Fibroblast of lung (primary cell): ENCODE measurements around the gene JUND. TPM values are rescaled to one million over a fixed set of nuclear protein-coding genes. Genes with fewer than 3 reads are reported as not detected.
A peak's percentile ranks its signal among the peaks of the same experiment; 100 is the strongest.

Experiments used
- DNase-seq, 2 donors: peaks; one replicate each; pipeline versions ENCODE4 v3.0.0 to v3.0.0-alpha.2; 2010; ENCODE audit warnings: low read depth in 2 of 2
- H2AFZ ChIP-seq: 2 replicates; pipeline ENCODE4 v1.5.1; 2012; ENCODE audit warnings: low read length, control low read depth, inconsistent platforms
- H3K27ac ChIP-seq: 2 replicates; pipeline ENCODE4 v1.5.1; 2011; ENCODE audit warnings: low read length, control low read depth; ENCODE audit not compliant: insufficient read depth
- H3K27me3 ChIP-seq: 2 replicates; pipeline ENCODE4 v1.5.1; 2011; ENCODE audit warnings: mild to moderate bottlenecking, low read length; ENCODE audit not compliant: control insufficient read depth, insufficient read depth
- H3K36me3 ChIP-seq: 2 replicates; pipeline ENCODE4 v1.5.1; 2011; ENCODE audit warnings: low read length; ENCODE audit not compliant: control insufficient read depth, insufficient read depth
- H3K4me1 ChIP-seq: 2 replicates; pipeline ENCODE4 v1.5.1; 2011; ENCODE audit warnings: low read length; ENCODE audit not compliant: control insufficient read depth, insufficient read depth; ENCODE audit errors: extremely low read depth
- H3K4me2 ChIP-seq: 2 replicates; pipeline ENCODE4 v1.5.1; 2011; ENCODE audit warnings: low read length, control low read depth; ENCODE audit not compliant: insufficient read depth; ENCODE audit errors: extremely low read depth
- H3K4me3 ChIP-seq, 4 experiments: fragments of 200-600 bp in 1 of 4; sonication (generic) in 1 of 4; replicated peaks in 1 of 4; 2 replicates each; pipeline ENCODE4 v1.5.1; 2011 to 2016; ENCODE audit warnings: low read length in 4 of 4, low read depth in 3 of 4, mild to moderate bottlenecking in 3 of 4, control low read depth in 2 of 4, inconsistent platforms in 1 of 4, mixed read lengths in 1 of 4; ENCODE audit not compliant: insufficient read depth in 1 of 4; ENCODE audit errors: control extremely low read depth in 1 of 4
- H3K79me2 ChIP-seq: 2 replicates; pipeline ENCODE4 v1.5.1; 2012; ENCODE audit warnings: mild to moderate bottlenecking, low read length, inconsistent platforms; ENCODE audit not compliant: control insufficient read depth, insufficient read depth
- H3K9ac ChIP-seq: 2 replicates; pipeline ENCODE4 v1.5.1; 2011; ENCODE audit warnings: mild to moderate bottlenecking, low read length, control low read depth; ENCODE audit not compliant: insufficient read depth
- H3K9me3 ChIP-seq: 2 replicates; pipeline ENCODE4 v1.5.1; 2012; ENCODE audit warnings: low read depth, low read length; ENCODE audit not compliant: control insufficient read depth, insufficient read depth
- H4K20me1 ChIP-seq: 2 replicates; pipeline ENCODE4 v1.5.1; 2011; ENCODE audit warnings: low read length; ENCODE audit not compliant: control insufficient read depth, insufficient read depth; ENCODE audit errors: extremely low read depth
- EZH2 ChIP-seq: IDR thresholded peaks from 2 replicates; pipeline ENCODE4 v1.5.1; 2012; ENCODE audit warnings: low read length, control low read depth, mild to moderate bottlenecking; ENCODE audit errors: missing control alignments
- polyA plus RNA-seq, 2 donors: library from polyadenylated mRNA; depleted of rRNA in 1 of 2; stranded (reverse) in 1 of 2; unstranded in 1 of 2; fragments of >200 nt; gene quantifications; 2 replicates each; pipeline ENCODE4 v1.2.1, GENCODE V29; 2011 to 2012; ENCODE audit warnings: missing spikeins in 1 of 2
- total RNA-seq: library from RNA; depleted of rRNA; stranded (reverse); fragments of >200 nt; gene quantifications from 2 replicates; pipeline ENCODE4 v1.2.1, GENCODE V29; 2014
- TF ChIP-seq, protein P1 (sequence below), 2 donors: IDR thresholded peaks in 1 of 2; conservative IDR thresholded peaks in 1 of 2; 1 replicate in 1 of 2; 2 replicates in 1 of 2; pipeline ENCODE4 v1.5.1; 2011 to 2012; ENCODE audit warnings: low read length in 2 of 2, control low read depth in 1 of 2, inconsistent platforms in 1 of 2, low read depth in 1 of 2, mild to moderate bottlenecking in 1 of 2

Gene JUND
- total and polyA plus RNA-seq, 2 donors (not counting 1 experiment from before 2014, with no cell fraction given): 65.8 to 166 TPM

DNA sequence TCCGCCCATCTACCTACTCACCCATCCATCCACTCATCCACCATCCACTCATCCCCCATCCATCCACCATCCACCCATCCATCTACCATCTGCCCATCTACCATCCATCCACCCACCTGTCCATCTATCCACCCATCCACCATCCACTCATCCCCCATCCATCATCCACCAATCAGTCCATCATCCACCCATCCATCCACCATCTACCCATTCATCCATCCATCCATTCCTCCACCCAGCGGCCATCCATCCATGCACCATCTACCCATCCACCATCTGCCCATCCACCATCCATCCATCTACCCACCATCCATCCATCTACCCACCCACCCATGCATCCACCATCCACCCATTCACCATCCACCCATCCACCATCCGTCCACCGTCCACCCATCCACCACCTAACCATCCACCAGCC lies 13.6 kb upstream of the JUND start:
- H2AFZ ChIP-seq: no peak overlapping the region
- no peaks in the 10 kb centered on the region for H4K20me1 ChIP-seq
- H3K27ac ChIP-seq: no peak overlapping the region
- H3K9me3 ChIP-seq: no peaks in the 10 kb centered on the region
- H3K9ac ChIP-seq: no peak overlapping the region
- TF ChIP-seq, protein P1, sequence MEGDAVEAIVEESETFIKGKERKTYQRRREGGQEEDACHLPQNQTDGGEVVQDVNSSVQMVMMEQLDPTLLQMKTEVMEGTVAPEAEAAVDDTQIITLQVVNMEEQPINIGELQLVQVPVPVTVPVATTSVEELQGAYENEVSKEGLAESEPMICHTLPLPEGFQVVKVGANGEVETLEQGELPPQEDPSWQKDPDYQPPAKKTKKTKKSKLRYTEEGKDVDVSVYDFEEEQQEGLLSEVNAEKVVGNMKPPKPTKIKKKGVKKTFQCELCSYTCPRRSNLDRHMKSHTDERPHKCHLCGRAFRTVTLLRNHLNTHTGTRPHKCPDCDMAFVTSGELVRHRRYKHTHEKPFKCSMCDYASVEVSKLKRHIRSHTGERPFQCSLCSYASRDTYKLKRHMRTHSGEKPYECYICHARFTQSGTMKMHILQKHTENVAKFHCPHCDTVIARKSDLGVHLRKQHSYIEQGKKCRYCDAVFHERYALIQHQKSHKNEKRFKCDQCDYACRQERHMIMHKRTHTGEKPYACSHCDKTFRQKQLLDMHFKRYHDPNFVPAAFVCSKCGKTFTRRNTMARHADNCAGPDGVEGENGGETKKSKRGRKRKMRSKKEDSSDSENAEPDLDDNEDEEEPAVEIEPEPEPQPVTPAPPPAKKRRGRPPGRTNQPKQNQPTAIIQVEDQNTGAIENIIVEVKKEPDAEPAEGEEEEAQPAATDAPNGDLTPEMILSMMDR (conservative IDR thresholded peaks at IDR 0.05 in 1 of 2, IDR thresholded peaks at IDR 0.05 in 1 of 2; ENCODE audit: low read depth in 1 of 2, low read length in 2 of 2): no peak
- TF ChIP-seq EZH2: no peak
- H3K79me2 ChIP-seq: no peaks in the 10 kb centered on the region
- DNase-seq: no peak
- no peaks in the 10 kb centered on the region for H3K27me3 ChIP-seq
- H3K4me1 ChIP-seq: peaks cover 19% of the 10 kb centered on the region
- H3K36me3 ChIP-seq: no peaks in the 10 kb centered on the region
- H3K4me3 ChIP-seq: no peak overlapping the region
- no peak overlapping the region for H3K4me2 ChIP-seq

DNA sequence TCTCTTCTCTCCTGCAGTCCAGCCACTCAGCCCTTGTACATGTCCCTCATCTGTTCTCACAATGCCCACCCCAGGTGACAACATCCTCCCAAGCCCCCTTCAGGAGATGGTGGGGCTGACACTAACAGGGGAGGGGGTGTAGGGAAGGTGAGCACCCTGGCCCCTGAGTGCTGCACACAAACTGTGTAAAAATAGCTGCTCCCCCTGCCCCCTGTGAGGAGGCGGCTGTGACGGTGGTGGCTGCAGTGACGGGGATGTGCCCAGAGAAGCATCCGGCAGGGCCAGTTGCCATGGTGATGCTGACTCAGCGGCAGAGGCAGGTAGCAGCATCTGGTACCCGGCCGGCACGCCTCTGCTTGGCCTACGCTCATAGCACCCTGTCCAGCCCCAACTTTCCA lies 13.0 kb upstream of the JUND start:
- DNase-seq: peak in 1 of 2 donors; percentile 34
- Histone ChIP-seq H3K79me2 (no peaks in the 10 kb centered on the region), H3K4me3 (no peak overlapping the region), H2AFZ (no peak overlapping the region), H3K36me3 (no peaks in the 10 kb centered on the region), H3K9ac (no peak overlapping the region), H3K4me2 (no peak overlapping the region), H3K27ac (no peak overlapping the region), H3K9me3 (no peaks in the 10 kb centered on the region), H3K27me3 (no peaks in the 10 kb centered on the region), H4K20me1 (no peaks in the 10 kb centered on the region), H3K4me1 (peaks cover 19% of the 10 kb centered on the region)
- no peak for TF ChIP-seq EZH2
- TF ChIP-seq, protein P1 (conservative IDR thresholded peaks at IDR 0.05 in 1 of 2, IDR thresholded peaks at IDR 0.05 in 1 of 2; ENCODE audit: low read depth in 1 of 2, low read length in 2 of 2): no peak

DNA sequence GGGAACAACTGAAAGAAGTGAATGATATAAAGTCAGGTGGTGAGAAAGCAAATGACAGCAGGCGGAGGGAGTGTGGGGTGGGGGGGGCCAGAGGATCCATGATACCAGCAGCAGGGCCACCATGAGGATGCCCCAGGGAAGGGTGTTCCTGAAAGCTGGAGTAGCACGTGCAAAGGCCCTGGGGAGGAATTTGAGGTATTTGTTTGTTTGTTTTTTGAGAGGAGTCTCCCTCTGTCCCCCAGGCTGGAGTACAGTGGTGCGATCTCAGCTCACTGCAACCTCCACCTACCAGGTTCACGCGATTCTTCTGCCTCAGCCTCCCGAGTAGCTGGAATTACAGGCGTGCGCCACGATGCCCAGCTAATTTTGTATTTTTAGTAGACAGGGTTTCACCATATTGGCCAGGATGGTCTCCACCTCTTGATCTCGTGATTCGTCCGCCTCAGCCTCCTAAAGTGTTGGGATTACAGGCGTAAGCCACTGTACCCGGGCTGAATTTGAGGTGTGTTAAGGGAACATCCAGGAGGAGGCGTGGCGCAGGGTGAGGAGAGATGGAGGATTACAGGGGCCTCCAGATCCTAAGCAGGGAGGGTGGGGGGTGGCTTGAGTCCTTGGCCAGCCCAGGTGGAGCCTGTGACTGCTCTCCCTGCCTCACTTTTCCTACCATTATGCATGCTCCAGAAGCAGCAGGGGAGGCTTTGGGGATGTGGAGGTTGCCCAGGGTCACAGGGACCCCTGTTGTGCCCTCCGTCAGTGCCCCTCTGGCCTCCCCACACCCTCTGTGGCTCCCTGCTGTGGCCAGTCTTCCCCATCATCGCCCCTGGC lies 12.4 kb upstream of the JUND start:
- Histone ChIP-seq H4K20me1 (no peaks in the 10 kb centered on the region), H3K9ac (peak overlapping the region; percentile 11), H3K27ac (peak overlapping the region; percentile 91), H3K4me3 (peak overlapping the region in 2 of 4 experiments; percentile 34 to 62), H3K4me1 (peaks cover 16% of the 10 kb centered on the region), H3K4me2 (peak overlapping the region; percentile 44), H3K79me2 (no peaks in the 10 kb centered on the region), H2AFZ (peak overlapping the region; percentile 2), H3K27me3 (no peaks in the 10 kb centered on the region), H3K36me3 (no peaks in the 10 kb centered on the region), H3K9me3 (no peaks in the 10 kb centered on the region)
- TF ChIP-seq EZH2: no peak
- TF ChIP-seq, protein P1 (conservative IDR thresholded peaks at IDR 0.05 in 1 of 2, IDR thresholded peaks at IDR 0.05 in 1 of 2; ENCODE audit: low read depth in 1 of 2, low read length in 2 of 2): no peak
- no peak for DNase-seq
